Fibroblast of skin of right biceps (primary cell): ENCODE measurements around the gene IFIT3.

Experiments used
- DNase-seq: peaks from one replicate; pipeline ENCODE4 v3.0.0-alpha.2; 2013

The IFIT3 gene

GRCh38 chr10:89363729-89364442 is 36.1 kb downstream of the IFIT3 start:
- DNase-seq, result no peak

DNA sequence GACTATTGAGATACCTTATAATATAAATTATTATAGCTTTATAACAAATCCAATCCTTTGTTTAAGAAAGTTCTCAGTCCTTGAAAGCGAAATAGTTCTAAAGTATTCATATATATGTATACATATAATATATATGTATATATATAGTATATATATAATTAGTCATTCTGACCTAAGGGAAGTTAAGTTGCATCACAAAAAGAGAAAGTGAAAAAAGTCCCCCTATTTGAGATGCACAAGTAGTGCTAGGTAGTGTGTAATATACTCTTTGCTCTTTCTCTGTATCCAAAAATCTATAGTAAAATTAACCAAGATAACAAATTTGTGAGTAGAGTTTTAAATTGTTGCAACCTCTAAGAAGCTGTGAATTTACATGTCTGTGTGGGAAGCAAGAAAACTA is 36.7 kb downstream of the IFIT3 start:
- no peak for DNase-seq

- DNase-seq, result no peak
Measured at GRCh38 chr10:89367529-89367928, 39.7 kb downstream of the IFIT3 start.

GRCh38 chr10:89368129-89368528 is 40.3 kb downstream of the IFIT3 start:
- DNase-seq, result no peak

GRCh38 chr10:89369156-89370105 is 41.6 kb downstream of the IFIT3 start:
- DNase-seq, result peak; percentile 51

- DNase-seq, result no peak
Measured at GRCh38 chr10:89371079-89371478, 43.3 kb downstream of the IFIT3 start.

DNA sequence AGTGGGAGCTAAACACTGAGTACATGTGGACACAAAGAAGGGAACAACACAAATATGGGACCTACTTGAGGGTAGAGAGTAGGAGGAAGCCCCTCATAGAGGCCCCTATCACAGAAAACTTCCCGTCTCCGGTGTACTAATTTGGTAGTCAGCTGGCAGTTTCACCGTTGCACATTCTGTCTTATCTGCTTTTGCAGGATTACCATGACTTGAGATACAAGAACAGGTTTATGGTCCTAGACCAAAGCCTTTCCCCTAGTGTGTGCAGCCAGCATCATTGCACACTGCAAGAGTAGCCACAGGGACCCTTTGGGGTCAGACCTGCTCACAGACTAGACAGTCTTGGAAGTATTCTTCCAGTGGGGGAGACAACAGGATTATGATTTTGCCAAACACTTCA is 44.2 kb downstream of the IFIT3 start:
- no peak for DNase-seq

DNA sequence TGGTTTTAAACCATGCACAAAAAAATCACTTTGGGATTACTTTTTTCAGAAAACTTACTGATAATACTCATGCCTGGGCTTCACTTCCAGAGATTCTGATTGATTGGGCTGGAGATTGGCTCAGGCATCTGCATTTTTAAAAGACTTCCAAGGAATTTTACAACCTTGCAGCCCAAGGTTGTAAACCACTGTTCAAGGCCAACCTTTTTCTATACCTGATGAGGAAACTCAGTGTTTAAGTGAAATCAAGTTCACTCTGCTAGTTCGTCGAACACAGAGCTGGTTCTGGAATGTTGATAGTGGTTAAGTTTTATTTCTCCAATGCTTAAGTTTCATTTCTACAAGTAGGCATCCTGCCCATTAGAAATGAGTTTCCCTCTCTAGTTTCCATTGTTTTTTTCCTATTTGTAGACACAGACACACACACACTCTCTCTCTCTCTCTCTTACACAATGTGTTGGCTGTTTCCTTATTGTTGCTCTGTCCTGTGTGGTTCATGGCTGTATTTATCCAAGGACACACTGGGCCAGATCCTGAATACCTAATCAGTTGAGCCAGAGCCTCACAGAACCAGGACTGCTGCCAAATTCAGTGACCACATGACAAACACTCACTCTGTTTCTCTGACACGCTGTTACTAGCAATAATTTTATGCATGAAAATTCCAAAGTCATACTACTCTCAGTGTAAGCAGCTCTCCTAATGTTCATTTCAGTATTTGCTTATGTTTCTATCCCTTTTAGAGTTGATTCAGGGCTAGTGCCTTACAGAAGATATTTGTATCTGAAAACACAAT is 46.3 kb downstream of the IFIT3 start:
- DNase-seq, result peak; percentile 85

- no peak for DNase-seq
Measured at GRCh38 chr10:89374713-89375141, 46.9 kb downstream of the IFIT3 start.

DNA sequence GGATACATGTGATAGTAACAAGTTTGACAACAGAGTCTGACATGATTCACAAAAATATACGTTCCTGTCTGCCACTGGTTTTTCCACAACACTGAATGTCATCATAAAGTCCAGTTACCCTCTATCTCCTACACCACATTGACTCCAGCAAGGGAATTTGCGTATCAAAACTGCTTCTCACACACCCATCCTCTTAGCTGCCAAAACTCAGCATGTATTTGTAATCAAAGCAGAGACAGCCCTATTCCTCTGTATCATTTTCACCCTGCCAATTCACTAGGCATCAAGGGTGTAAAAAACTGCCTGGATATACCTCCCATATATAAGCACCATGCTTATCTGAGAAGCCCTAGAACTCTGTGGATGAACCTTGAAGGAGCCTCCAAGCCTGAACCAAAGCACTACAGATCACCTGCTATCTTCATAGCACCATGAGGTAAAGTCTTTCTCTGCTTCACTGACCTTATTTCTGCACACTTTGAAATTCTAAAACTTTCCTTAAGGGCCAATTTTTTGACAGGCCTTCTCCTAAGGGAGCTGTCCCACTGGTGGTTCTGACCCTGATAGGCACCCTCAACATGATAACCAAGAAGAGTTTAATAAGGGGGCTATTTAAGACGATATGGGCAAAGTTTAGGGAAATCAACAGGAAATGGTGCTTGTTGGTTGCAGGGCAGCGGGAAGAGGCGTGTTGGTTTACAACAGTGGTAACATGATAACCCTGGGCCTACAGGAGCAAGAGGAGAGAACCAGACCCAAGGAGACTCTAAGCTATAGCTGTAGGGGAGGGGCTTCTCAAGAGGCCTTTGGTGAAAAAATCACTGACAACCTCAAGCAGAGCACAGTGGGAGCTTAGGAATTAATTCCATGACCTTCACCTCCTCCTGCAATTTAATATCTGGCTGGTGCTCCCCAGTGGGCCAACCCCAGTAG is 50.2 kb downstream of the IFIT3 start, which contains the start of gene IFIT1B:
IFIT1B (plus strand) TSS at position 352 of the 933 bp plus-strand sequence; CDS start at position 432, 80 bp downstream.
- no peak for DNase-seq

- no peak for DNase-seq
Measured at GRCh38 chr10:89379103-89379502, 51.3 kb downstream of the IFIT3 start.

DNA sequence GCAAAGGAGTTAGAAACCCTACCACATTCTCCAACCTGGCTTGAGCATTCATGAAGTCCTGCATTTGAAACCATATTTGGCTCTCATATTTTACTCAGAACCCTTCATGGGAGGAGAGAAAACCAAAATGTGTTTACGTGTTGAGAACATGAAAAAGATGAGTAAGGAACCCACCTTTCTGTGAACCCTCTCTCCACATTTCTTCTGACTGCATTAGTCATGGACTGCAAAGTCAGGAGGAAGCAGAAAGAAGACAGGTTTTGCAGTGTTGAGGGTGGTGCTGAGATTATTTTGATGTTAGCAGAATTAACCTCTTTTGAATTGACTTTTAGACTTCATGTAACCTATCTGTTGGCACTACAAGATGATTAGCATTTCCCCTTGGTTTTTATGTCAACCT is 55.0 kb downstream of the IFIT3 start:
- DNase-seq, result no peak

DNA sequence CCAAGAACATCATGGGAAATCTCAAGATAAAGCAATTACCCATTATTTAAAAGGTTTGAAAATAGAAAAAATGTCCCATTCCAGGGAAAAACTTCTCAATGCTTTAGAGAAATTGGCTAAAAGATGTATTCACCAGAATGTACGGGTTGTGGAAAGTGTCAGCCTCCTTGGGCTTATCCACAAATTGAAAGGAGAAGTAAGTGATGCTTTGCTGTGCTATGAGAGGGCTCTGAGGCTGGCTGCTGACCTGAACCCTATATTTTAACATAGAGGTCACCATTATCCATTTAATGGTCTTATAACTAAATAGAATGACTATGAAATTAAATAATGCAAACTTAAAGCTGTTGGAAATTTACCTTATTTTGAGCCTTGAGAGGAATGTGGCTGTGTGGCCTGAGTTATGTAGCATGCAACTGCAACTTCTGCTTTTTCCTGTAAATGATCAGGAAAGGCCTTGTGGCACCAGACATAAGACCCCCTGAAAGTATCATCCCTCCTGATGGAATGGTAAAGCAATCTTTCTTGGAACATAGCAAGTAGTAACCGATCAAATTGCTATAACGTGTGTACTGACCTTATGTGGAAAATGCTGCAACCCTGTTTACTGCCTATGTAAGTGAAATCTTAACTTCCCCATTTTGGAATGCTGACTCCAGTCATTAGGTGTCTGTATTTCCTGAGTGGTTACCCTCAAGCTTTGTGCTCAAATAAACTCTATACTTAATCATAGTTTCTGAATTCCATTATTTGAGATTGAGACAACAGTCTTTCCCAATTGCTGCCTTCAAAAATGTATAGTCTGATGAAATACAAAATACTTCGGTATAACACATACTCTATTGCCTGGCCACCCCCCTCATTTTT is 56.9 kb downstream of the IFIT3 start:
- peak; percentile 65 for DNase-seq

GRCh38 chr10:89388806-89389205 is 61.0 kb downstream of the IFIT3 start:
- DNase-seq, result peak; percentile 10

GRCh38 chr10:89389254-89389653 is 61.5 kb downstream of the IFIT3 start:
- DNase-seq, result peak; percentile 45
